MM.1S (cell line): Measurements from ENCODE around the gene PEX14.

ENCODE experiments used
- DNase-seq: peaks from one replicate; pipeline ENCODE4 v3.0.0-alpha.2; 2015
- H2AFZ ChIP-seq: fragments of 300-600 bp; sonication (generic); 2 replicates; pipeline ENCODE4 v1.6.0; 2016; ENCODE audit warnings: antibody characterized with exemption, low read length
- H3F3A ChIP-seq: fragments of 300-600 bp; sonication (generic); 2 replicates; pipeline ENCODE4 v1.6.1; 2016; ENCODE audit warnings: mild to moderate bottlenecking, antibody characterized with exemption, low read length, moderate library complexity, mixed read lengths; ENCODE audit not compliant: insufficient read depth
- H3K27ac ChIP-seq: fragments of 300-600 bp; sonication (generic); 2 replicates; pipeline ENCODE4 v1.5.1; 2016; ENCODE audit warnings: mild to moderate bottlenecking, low read length
- H3K27me3 ChIP-seq: fragments of 300-600 bp; sonication (generic); replicated peaks from 2 replicates; pipeline ENCODE4 v1.6.0; 2016; ENCODE audit warnings: low read length; ENCODE audit not compliant: insufficient read depth
- H3K36me3 ChIP-seq: fragments of 300-600 bp; sonication (generic); replicated peaks from 2 replicates; pipeline ENCODE4 v1.6.1; 2016; ENCODE audit warnings: mild to moderate bottlenecking, low read length, mixed read lengths; ENCODE audit not compliant: insufficient read depth
- H3K4me1 ChIP-seq: fragments of 300-600 bp; sonication (generic); 2 replicates; pipeline ENCODE4 v1.6.1; 2016; ENCODE audit warnings: low read length, mixed read lengths
- H3K4me2 ChIP-seq: fragments of 300-600 bp; sonication (generic); 2 replicates; pipeline ENCODE4 v1.6.0; 2016; ENCODE audit warnings: low read depth, low read length
- H3K4me3 ChIP-seq: fragments of 300-600 bp; sonication (generic); 2 replicates; pipeline ENCODE4 v1.5.1; 2016; ENCODE audit warnings: low read length, mixed read lengths
- H3K79me2 ChIP-seq: fragments of 300-600 bp; sonication (generic); 2 replicates; pipeline ENCODE4 v1.6.1; 2016; ENCODE audit warnings: mixed run types, low read length, mixed read lengths
- H3K9ac ChIP-seq: fragments of 300-600 bp; sonication (generic); 2 replicates; pipeline ENCODE4 v1.6.1; 2016; ENCODE audit warnings: low read length, mixed read lengths
- H3K9me2 ChIP-seq: fragments of 300-600 bp; sonication (generic); replicated peaks from 2 replicates; pipeline ENCODE4 v1.6.1; 2016; ENCODE audit warnings: mild to moderate bottlenecking, low read length, mixed read lengths; ENCODE audit not compliant: insufficient read depth
- H3K9me3 ChIP-seq: fragments of 300-600 bp; sonication (generic); replicated peaks from 2 replicates; pipeline ENCODE4 v1.6.1; 2016; ENCODE audit warnings: mild to moderate bottlenecking, low read length, mixed read lengths; ENCODE audit not compliant: insufficient read depth
- H4K20me1 ChIP-seq: fragments of 300-600 bp; sonication (generic); 2 replicates; pipeline ENCODE4 v1.6.1; 2016; ENCODE audit warnings: mild to moderate bottlenecking, low read length, moderate library complexity, mixed read lengths; ENCODE audit not compliant: insufficient read depth
- CTCF ChIP-seq: fragments of 300-600 bp; sonication (generic); IDR thresholded peaks from 2 replicates; pipeline ENCODE4 v1.5.1; 2016; ENCODE audit warnings: antibody characterized with exemption, low read length, mixed read lengths
- EZH2 ChIP-seq: fragments of 300-600 bp; sonication (generic); optimal IDR thresholded peaks from 2 replicates; pipeline ENCODE3; 2017; ENCODE audit warnings: low read depth, mild to moderate bottlenecking, antibody characterized with exemption, low read length, mixed read lengths
- EZH2phosphoT487 ChIP-seq: fragments of 300-600 bp; sonication (generic); IDR thresholded peaks from 2 replicates; pipeline ENCODE4 v1.6.1; 2018; ENCODE audit warnings: antibody characterized with exemption, low read length

The PEX14 gene

GRCh38 chr1:10538646-10539355, 64.1 kb downstream of the PEX14 start:
- no peak for DNase-seq
- Histone ChIP-seq H3K4me2 (no peak overlapping the region), H3K9me3 (no peaks in the 10 kb centered on the region), H3K4me1 (no peaks in the 10 kb centered on the region), H4K20me1 (no peaks in the 10 kb centered on the region), H3K4me3 (no peak overlapping the region), H3K79me2 (0 out of 2 replicates have a peak, but pooled peaks cover under 1% of the 10 kb centered on the region), H3K36me3 (no peaks in the 10 kb centered on the region), H2AFZ (no peak overlapping the region), H3K27ac (no peak overlapping the region), H3K27me3 (no peaks in the 10 kb centered on the region), H3K9me2 (no peaks in the 10 kb centered on the region), H3K9ac (no peak overlapping the region), H3F3A (no peaks in the 10 kb centered on the region)
- no peak for TF ChIP-seq CTCF
- TF ChIP-seq EZH2, result no peak
- TF ChIP-seq EZH2phosphoT487, result no peak

GRCh38 chr1:10539411-10540043, 64.8 kb downstream of the PEX14 start:
- H4K20me1 ChIP-seq, result no peaks in the 10 kb centered on the region

GRCh38 chr1:10540277-10541005, 65.7 kb downstream of the PEX14 start:
- Histone ChIP-seq H3K36me3 (no peaks in the 10 kb centered on the region), H3K9ac (no peak overlapping the region), H4K20me1 (no peaks in the 10 kb centered on the region), H3K9me3 (no peaks in the 10 kb centered on the region), H3K4me1 (no peaks in the 10 kb centered on the region), H3K4me2 (no peak overlapping the region), H3K27me3 (no peaks in the 10 kb centered on the region), H3K4me3 (no peak overlapping the region), H3K79me2 (no peaks in the 10 kb centered on the region), H2AFZ (no peak overlapping the region), H3K9me2 (no peaks in the 10 kb centered on the region), H3F3A (no peaks in the 10 kb centered on the region), H3K27ac (no peak overlapping the region)
- no peak for DNase-seq
- no peak for TF ChIP-seq CTCF
- no peak for TF ChIP-seq EZH2phosphoT487
- TF ChIP-seq EZH2, result no peak

More at GRCh38 chr1:10539411-10540043, 64.8 kb downstream of the PEX14 start:
- Histone ChIP-seq H2AFZ (no peak overlapping the region), H3K79me2 (no peaks in the 10 kb centered on the region), H3K9me3 (no peaks in the 10 kb centered on the region), H3K27me3 (no peaks in the 10 kb centered on the region), H3F3A (no peaks in the 10 kb centered on the region), H3K9ac (no peak overlapping the region), H3K9me2 (no peaks in the 10 kb centered on the region), H3K4me2 (no peak overlapping the region), H3K4me1 (no peaks in the 10 kb centered on the region), H3K27ac (no peak overlapping the region), H3K36me3 (no peaks in the 10 kb centered on the region), H3K4me3 (no peak overlapping the region)
- DNase-seq, result no peak
- no peak for TF ChIP-seq CTCF
- no peak for TF ChIP-seq EZH2phosphoT487
- TF ChIP-seq EZH2, result no peak
